Measurements from ENCODE around the gene MEGF6. TPM values are rescaled to one million over a fixed set of nuclear protein-coding genes. Genes with fewer than 3 reads are reported as not detected.
A peak's percentile ranks its signal among the peaks of the same experiment; 100 is the strongest.

The MEGF6 gene
- total and polyA plus RNA-seq, 2 experiments from 2014 or later: 11.6 to 21.9 TPM

GRCh38 chr1:3492545-3493246 lies 118.6 kb downstream of the MEGF6 start:
- no peak for DNase-seq (ENCODE audit: low spot score)
- no peak overlapping the region for H3K4me3 ChIP-seq
- 90% methylated on average over 17 of the region's 17 CpGs for WGBS (ENCODE audit: low lambda C conversion rate, missing lambda C conversion rate)

GRCh38 chr1:3491291-3492246 lies 119.7 kb downstream of the MEGF6 start:
- H3K9me2 ChIP-seq (replicated peaks; ENCODE audit: insufficient read depth): no peaks in the 10 kb centered on the region
- H3K27me3 ChIP-seq: no peaks in the 10 kb centered on the region
- H2AFZ ChIP-seq: no peak overlapping the region
- H3K4me1 ChIP-seq (ENCODE audit: insufficient read depth): no peaks in the 10 kb centered on the region
- no peak overlapping the region for H3K27ac ChIP-seq
- TF ChIP-seq EZH2 (IDR thresholded peaks at IDR 0.05; ENCODE audit: borderline replicate concordance) (no peak), CTCF (IDR thresholded peaks at IDR 0.05; ENCODE audit: poor library complexity) (peak; percentile 97), EZH2phosphoT487 (IDR thresholded peaks at IDR 0.05; ENCODE audit: low read depth, severe bottlenecking, unreplicated experiment) (no peak)
- H3K9me3 ChIP-seq (ENCODE audit: low read depth): no peaks in the 10 kb centered on the region
- no peak overlapping the region for H3K4me3 ChIP-seq
- no peaks in the 10 kb centered on the region for H3K36me3 ChIP-seq (replicated peaks; ENCODE audit: insufficient read depth, low read depth)
- DNase-seq (ENCODE audit: low spot score): peak; percentile 85
- H4K20me1 ChIP-seq (ENCODE audit: insufficient read depth, poor library complexity, severe bottlenecking): no peaks in the 10 kb centered on the region
- 63% methylated on average over 25 of the region's 41 CpGs for WGBS (ENCODE audit: low lambda C conversion rate, missing lambda C conversion rate)
- H3K4me2 ChIP-seq: peak overlapping the region; percentile 70
- H3K79me2 ChIP-seq: no peaks in the 10 kb centered on the region

More at GRCh38 chr1:3492545-3493246, 118.6 kb downstream of the MEGF6 start:
- no peaks in the 10 kb centered on the region for H3K27me3 ChIP-seq
- H2AFZ ChIP-seq: no peak overlapping the region
- no peaks in the 10 kb centered on the region for H3K36me3 ChIP-seq (replicated peaks; ENCODE audit: insufficient read depth, low read depth)
- H3K27ac ChIP-seq: no peak overlapping the region
- H3K79me2 ChIP-seq: no peaks in the 10 kb centered on the region
- H3K4me2 ChIP-seq: no peak overlapping the region
- H3K9me2 ChIP-seq (replicated peaks; ENCODE audit: insufficient read depth): no peaks in the 10 kb centered on the region
- H3K4me1 ChIP-seq (ENCODE audit: insufficient read depth): no peaks in the 10 kb centered on the region
- H4K20me1 ChIP-seq (ENCODE audit: insufficient read depth, poor library complexity, severe bottlenecking): no peaks in the 10 kb centered on the region
- TF ChIP-seq EZH2 (IDR thresholded peaks at IDR 0.05; ENCODE audit: borderline replicate concordance) (no peak), CTCF (IDR thresholded peaks at IDR 0.05; ENCODE audit: poor library complexity) (no peak), EZH2phosphoT487 (IDR thresholded peaks at IDR 0.05; ENCODE audit: low read depth, severe bottlenecking, unreplicated experiment) (no peak)
- H3K9me3 ChIP-seq (ENCODE audit: low read depth): no peaks in the 10 kb centered on the region

GRCh38 chr1:3490046-3490745 lies 121.1 kb downstream of the MEGF6 start:
- H4K20me1 ChIP-seq (ENCODE audit: insufficient read depth, poor library complexity, severe bottlenecking): no peaks in the 10 kb centered on the region
- no peaks in the 10 kb centered on the region for H3K36me3 ChIP-seq (replicated peaks; ENCODE audit: insufficient read depth, low read depth)
- H3K27ac ChIP-seq: no peak overlapping the region
- no peaks in the 10 kb centered on the region for H3K9me2 ChIP-seq (replicated peaks; ENCODE audit: insufficient read depth)
- no peaks in the 10 kb centered on the region for H3K4me1 ChIP-seq (ENCODE audit: insufficient read depth)
- H3K27me3 ChIP-seq: no peaks in the 10 kb centered on the region
- H3K4me2 ChIP-seq: no peak overlapping the region
- no peaks in the 10 kb centered on the region for H3K79me2 ChIP-seq
- no peak overlapping the region for H2AFZ ChIP-seq
- DNase-seq (ENCODE audit: low spot score): no peak
- no peaks in the 10 kb centered on the region for H3K9me3 ChIP-seq (ENCODE audit: low read depth)
- WGBS (ENCODE audit: low lambda C conversion rate, missing lambda C conversion rate): over 99% methylated on average over 21 of the region's 23 CpGs
- TF ChIP-seq CTCF (IDR thresholded peaks at IDR 0.05; ENCODE audit: poor library complexity) (no peak), EZH2phosphoT487 (IDR thresholded peaks at IDR 0.05; ENCODE audit: low read depth, severe bottlenecking, unreplicated experiment) (no peak), EZH2 (IDR thresholded peaks at IDR 0.05; ENCODE audit: borderline replicate concordance) (no peak)
- H3K4me3 ChIP-seq: no peak overlapping the region

Data from hepatocyte (in vitro differentiated cells).